GM18517 (cell line): Measurements from ENCODE around the gene LCN12.
"Not testable (repeated sequence)": the region's sequence is repeated elsewhere in the genome, so short reads cannot be mapped to it uniquely, and the experiment has no call there.

Experiments used
- ATAC-seq: cut with Tn5 transposase; IDR thresholded peaks from one replicate; pipeline ENCODE4 v1.9.1; 2021; ENCODE audit warnings: mild to moderate bottlenecking, moderate library complexity; ENCODE audit not compliant: unreplicated experiment

LCN12 gene

GRCh38 chr9:136985027-136985602, 33.0 kb downstream of the LCN12 start:
- ATAC-seq, result no peak

DNA sequence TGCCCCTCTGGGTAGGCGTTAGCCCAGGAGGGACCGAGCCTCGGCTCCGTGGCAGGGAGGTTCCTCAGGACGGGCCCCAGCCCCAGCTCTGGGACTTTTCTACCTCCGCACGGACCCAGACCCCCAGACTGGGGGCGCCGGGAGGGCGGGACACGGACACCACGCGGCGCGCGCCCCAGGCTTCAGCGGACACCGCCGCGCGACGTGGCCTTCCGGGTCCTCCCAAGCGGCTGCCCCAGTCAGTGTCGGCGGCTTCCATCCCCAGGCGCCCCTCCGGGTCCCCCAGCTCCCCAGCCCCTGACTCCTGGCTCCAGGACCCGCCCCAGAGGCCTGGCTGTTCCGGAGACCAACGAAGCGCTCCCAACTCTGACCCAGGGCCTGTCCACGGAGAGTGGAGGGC, 33.8 kb downstream of the LCN12 start:
- no peak for ATAC-seq

DNA sequence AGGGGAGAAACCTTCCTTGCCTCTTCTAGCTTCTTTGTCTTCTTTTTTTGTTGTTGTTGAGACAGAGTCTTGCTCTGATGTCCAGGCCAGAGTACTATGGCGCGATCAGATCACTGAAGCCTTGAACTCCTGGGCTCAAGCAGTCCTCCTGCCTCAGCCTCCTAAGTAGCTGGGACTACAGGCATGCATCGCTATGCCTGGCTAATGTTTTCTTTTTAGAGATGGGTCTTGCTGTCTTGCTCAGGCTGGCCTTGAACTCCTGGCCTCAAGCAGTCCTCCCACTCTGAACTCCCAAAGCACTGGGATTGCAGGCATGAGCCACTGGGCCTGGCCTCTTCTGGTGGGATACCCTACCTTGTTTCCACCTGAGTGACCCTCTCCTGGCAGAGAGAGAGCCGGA, 36.8 kb downstream of the LCN12 start:
- no peak for ATAC-seq

DNA sequence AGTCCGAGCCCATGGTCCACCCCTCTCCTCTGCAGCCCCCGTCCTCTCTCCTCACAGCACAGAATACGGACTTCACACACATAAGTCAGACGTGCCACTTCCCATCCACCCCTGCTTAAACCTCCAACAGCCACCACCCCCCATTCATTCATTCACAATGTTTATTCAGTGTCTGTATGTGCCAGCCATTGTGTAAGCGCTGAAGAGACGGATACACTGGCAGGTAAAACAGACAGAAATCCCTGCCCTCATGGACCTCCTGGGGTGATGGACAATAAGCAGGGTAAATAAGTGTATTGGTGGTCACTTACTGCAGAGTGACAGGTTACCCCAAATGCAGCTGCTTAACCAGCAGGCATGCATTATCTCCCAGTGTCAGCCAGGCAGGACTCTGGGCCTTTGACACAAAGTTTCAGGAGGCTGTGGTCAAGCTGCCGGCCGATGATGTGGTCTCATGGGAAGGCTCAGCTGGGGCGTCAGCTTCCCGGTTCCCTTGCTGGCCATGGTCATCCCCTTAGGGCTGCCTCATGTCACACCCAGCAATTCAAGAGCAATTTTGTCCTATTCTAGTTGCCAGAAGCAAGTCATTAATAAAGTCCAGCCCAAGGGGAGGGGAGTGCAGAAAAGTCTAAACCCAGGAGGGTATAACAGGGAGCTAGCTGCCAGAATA, 38.3 kb downstream of the LCN12 start:
- no peak for ATAC-seq

DNA sequence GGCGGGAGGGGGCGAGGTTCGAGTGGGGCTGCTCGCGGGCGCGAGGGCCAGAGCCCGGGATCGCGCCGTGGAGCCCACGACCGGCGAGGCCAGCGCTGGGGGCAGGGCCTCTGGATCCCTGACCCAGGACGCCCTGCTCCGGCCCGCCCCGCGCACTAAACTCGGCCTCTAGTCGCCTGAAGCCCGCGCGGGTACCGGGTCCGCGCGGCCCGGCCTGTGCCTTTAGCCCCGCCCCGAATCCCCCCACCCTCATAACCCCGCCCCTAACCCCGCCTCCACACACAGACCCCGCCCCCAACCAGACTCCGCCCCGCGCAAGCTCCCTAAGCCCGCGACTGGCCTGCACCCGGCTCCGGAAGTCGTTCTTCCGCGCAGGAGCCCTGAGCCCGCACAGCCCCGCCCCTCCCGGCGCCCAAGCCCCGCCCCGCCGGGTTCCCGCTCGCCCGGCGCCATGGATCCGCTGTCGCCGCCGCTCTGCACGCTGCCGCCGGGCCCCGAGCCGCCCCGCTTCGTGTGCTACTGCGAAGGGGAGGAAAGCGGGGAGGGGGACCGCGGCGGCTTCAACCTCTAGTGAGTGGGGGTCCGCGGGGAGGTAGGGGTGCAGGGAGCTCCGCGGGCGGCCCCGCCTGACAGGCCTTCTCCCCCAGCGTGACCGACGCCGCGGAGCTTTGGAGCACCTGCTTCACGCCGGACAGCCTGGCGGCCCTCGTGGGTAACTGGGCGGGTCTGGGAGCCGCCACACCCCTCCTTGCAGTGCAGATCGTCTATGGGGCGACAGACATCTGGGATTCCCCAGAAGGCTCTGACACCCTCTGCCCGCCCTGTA, 40.1 kb downstream of the LCN12 start, which contains the start of gene PAXX:
Gene PAXX, plus strand, starts transcription at position 430 of the 826 bp plus-strand sequence. Its CDS starts 22 bp downstream, at position 452.
- ATAC-seq, result peak; percentile 71

DNA sequence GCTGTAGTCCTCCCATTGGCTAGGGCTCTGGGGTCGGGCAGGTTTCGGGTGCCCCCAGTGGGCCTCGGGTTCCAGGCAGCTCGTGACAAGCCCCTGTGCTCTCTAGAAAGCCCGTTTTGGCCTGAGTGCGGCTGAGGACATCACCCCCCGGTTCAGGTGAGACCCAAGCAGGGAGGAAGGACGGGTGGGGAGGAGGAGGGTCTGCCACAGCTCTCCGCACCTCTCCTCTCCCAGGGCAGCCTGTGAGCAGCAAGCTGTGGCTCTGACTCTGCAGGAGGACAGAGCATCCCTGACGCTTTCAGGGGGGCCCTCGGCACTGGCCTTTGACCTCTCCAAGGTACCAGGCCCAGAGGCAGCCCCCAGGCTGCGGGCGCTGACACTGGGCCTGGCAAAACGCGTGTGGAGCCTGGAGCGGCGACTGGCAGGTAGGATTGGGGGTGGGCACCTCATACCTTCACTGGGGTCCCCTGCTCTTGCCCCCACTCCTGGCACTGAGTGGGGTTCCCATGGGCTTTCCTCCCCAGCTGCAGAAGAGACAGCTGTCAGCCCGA, 40.8 kb downstream of the LCN12 start:
- no peak for ATAC-seq

DNA sequence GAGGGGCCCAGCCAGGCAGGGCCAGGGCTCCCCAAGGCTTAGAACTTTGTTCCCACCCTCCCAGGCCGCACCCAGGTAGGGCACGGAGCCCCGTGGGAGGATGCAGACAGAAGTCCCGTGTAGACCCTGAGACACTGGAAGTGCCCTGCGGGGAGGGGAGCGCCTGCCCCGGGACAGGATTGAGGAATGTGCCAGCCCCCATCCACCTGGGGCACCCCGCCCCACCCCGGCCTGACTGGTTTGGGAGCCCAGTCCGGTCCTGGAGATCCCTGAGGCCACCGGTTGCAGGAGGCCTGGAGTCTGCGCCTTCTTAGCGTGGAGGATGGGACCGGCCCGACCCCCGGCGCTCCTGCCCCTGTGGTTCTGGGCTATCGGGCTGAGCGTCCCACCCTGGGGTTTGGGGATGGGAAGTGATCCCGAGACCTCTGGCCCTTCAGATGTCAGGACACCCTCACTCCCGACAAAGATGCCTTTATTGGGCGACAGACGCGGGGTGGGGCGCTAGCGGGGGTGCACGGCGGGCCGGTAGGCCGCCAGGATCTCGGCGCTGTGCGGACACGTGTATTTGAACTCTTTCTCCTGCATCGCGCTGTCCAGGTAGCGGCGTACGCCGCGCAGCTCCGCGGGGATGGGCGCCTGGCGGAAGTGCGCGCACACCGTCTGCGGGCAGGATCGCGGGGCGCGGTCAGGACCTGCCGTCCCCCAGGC, 42.3 kb downstream of the LCN12 start:
- no peak for ATAC-seq

DNA sequence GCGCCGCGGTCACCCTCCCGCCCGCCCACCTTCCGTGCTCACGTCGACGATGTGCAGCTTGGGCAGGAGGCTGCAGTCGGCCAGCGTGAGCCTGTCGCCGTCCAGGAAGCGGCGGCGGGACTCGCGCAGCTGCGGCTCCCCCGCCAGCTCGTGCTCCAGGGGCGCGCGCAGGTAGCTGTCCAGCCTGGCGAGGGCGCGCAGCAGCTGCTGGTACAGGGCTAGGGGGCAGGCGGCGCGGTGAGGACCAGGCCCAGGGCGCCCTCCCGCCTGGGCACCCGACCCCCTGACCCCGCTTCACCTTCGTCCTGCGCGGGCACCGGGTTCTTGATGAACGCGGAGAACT, 42.8 kb downstream of the LCN12 start:
- no peak for ATAC-seq

- no peak for ATAC-seq
Measured at GRCh38 chr9:136995362-136995761, 43.3 kb downstream of the LCN12 start.

GRCh38 chr9:136995772-136996311, 43.8 kb downstream of the LCN12 start:
- no peak for ATAC-seq

GRCh38 chr9:136996361-136997292, 44.6 kb downstream of the LCN12 start, which contains the start of gene CLIC3:
Gene CLIC3 (minus strand): TSS chr9:136996568. CDS start chr9:136996543, 25 bp downstream.
- no peak for ATAC-seq

GRCh38 chr9:136997371-136997770, 45.3 kb downstream of the LCN12 start:
- ATAC-seq, result no peak

DNA sequence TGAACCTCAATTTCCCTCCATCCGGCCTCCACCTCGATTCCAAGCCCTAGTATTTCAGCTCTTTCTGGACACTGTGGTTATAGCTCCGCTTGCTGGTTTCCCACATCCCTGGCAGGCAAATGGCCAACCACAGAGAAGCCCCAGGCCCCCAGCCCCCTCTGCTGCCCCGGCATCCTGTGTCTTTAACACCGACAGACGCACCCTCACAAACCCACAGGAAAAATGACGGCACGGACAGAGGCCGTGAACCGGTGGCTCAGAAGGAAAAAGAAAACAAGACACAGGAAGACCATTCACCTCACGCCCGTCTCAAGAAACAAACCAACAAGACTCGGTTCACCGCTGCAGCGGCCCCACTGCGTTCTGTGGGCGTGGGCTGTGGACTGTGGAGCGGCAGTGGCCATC, 45.8 kb downstream of the LCN12 start:
- no peak for ATAC-seq

GRCh38 chr9:137000177-137000930, 48.3 kb downstream of the LCN12 start:
- ATAC-seq, result peak; percentile 89

- ATAC-seq, result no peak
Measured at GRCh38 chr9:137001857-137002645, 50.0 kb downstream of the LCN12 start.

GRCh38 chr9:137002646-137003041, 50.6 kb downstream of the LCN12 start:
- ATAC-seq, result no peak

GRCh38 chr9:137004285-137004684, 52.2 kb downstream of the LCN12 start:
- ATAC-seq, result not testable (repeated sequence)
